ENCODE data around the gene UBN2.

GRCh38 chr7:139212133-139212532 lies 18.9 kb upstream of the UBN2 start:
- TF ChIP-seq CTCF (IDR thresholded peaks at IDR 0.05; ENCODE audit: insufficient read depth, low read length, poor library complexity, severe bottlenecking) (no peak), EZH2phosphoT487 (conservative IDR thresholded peaks at IDR 0.05; ENCODE audit: low read length) (no peak)

All from SU-DHL-6 (cell line).